Pulmonary artery endothelial cell (primary cell): ENCODE measurements around the gene PPIL6. TPM values are rescaled to one million over a fixed set of nuclear protein-coding genes. Genes with fewer than 3 reads are reported as not detected.
A peak's percentile ranks its signal among the peaks of the same experiment; 100 is the strongest.

ENCODE experiments used
- DNase-seq: peaks from one replicate; pipeline ENCODE4 v3.0.0-alpha.2; 2011; ENCODE audit warnings: low read depth, low spot score
- total RNA-seq: library from RNA; depleted of rRNA; stranded (reverse); fragments of >200 nt; gene quantifications from 2 replicates; pipeline ENCODE4 v1.2.3, GENCODE V29; 2014

Gene PPIL6
- total RNA-seq, 1 donor from 2014 or later = 1.1 TPM

- DNase-seq = no peak
These were observed 76.7 kb downstream of the PPIL6 start for GRCh38 chr6:109363753-109364152.

GRCh38 chr6:109362102-109362884, 78.1 kb downstream of the PPIL6 start:
- no peak for DNase-seq

- no peak for DNase-seq
These were observed 79.6 kb downstream of the PPIL6 start for GRCh38 chr6:109360791-109361190.

- no peak for DNase-seq
These were observed 80.1 kb downstream of the PPIL6 start for GRCh38 chr6:109360281-109360680.

GRCh38 chr6:109359248-109359647, 81.2 kb downstream of the PPIL6 start:
- no peak for DNase-seq

- DNase-seq = no peak
These were observed 82.2 kb downstream of the PPIL6 start for GRCh38 chr6:109358204-109358603.

- no peak for DNase-seq
These were observed 84.2 kb downstream of the PPIL6 start for GRCh38 chr6:109356237-109356636.

- DNase-seq = no peak
These were observed 88.9 kb downstream of the PPIL6 start for GRCh38 chr6:109351231-109352130.

DNA sequence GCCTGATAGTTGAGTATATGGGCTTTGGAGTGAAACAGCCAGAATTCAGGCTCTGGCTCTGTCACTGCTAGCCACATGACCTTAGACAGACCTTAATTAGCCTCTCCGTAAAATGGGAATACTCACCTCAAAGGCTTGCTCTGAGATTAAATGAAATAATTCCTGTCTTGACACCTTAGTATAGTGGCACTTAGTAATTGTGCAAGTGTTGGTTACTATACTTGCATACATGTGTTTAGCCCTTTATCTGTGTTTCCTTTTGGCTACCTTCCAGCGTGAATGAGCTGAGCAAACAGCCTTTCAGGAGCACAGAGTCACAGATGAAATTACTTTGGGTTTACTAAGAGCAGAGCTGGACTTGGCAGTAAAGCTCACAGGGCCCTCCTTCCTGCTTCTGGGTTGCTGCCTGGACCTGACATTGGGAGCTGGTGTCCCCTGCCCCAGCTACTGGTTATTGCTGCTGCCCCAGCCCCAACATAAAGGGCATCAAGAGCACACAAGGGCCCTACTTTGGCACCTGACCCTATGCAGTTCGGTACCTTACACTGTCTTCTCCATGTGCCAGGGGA, 90.9 kb downstream of the PPIL6 start:
- DNase-seq = peak; percentile 24

DNA sequence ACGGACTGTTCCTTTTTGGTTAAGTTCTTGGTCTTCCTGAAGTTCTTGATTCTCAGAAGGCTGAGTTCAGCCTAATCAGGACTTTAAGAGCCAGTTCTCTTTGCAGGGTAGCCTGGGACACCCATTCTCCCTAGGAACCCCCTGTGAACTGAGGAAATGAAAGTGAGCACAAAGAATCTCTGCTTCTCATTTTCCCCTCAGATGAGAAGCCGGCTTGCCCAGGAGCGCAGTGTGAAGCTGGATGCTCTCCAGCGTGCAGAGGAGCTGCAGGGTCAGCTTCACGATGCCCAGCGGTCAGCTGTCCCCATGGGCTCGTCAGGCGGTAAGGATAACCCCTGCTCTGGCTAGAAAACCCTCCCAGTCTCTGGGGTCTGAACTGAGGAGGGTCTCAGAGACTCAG, 92.2 kb downstream of the PPIL6 start:
- no peak for DNase-seq

DNA sequence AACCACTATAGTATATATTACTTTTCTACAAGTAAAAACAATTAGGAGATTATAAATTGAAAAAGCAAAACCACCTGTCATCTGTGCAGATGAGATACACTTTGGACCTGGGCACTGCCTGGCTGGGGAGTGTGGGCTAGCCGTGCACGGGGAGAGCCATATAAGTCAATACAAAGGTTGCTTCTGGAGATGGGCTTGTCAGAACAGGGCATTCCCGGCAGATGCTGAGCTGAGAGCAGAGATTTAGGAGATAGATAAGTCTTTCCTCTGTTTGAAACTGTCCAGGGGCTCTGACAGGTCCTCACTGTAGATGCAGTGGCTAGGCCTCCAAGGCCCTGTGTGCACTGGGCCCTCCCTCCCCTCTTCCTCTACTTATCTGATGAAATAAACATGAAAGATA, 92.6 kb downstream of the PPIL6 start:
- DNase-seq = no peak

DNA sequence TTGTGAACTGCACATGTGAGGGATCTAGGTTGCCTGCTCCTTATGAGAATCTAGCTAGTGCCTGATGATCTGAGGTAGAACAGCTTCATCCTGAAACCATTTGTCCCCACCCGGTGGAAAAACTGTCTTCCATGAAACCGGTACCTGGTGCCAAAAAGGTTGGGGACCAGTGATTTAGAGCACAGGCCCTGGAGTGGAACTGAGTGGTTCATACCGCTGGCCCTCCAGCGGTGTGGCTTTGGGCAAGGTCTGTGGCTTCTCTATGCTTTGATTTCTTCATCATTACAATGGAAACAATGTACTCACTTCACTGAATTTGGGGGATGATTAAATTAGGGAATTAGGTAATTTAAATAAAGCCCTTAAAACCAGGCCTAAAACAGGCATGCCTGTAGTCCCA, 94.4 kb downstream of the PPIL6 start:
- DNase-seq = no peak

- no peak for DNase-seq
These were observed 96.2 kb downstream of the PPIL6 start for GRCh38 chr6:109344226-109344625.

- no peak for DNase-seq
These were observed 96.9 kb downstream of the PPIL6 start for GRCh38 chr6:109343518-109343917.

DNA sequence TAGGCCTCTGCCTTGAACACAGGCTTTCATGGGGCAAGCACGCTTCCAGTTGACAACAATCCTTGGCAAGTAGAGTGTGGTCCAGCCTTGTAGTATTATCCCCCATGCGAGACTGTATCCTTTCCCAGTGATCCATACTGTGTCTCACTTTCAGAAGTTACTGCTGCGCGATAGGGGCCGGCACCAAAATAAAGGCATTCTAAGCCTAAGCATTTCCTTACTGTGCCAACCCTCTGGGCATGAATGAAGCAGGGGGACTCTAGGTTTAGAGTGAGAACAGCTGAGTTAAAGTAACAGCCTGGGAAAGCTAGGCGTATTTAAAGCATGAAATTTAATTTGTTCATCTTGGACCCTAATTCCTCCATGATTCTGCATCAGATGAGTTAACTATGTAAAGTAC, 97.5 kb downstream of the PPIL6 start:
- no peak for DNase-seq

DNA sequence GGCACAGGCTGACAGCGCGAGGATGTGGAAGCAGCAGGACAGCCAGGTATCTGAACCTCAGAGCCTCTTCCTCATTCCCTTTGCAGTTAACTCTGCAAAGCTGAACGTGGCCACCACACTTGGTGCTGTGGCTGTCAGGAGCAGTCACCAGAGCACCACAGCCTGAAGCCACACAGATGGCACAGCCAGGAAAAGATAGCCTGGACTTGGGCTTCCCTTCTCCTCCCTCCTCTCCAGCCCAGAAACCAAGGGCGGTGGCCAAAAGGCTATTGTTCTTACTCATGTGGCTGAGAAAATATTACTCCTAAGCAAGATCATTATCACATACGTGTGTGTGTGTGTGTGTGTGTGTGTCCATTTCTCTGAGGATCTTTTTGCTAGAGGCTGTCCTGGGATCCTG, 97.9 kb downstream of the PPIL6 start:
- no peak for DNase-seq

DNA sequence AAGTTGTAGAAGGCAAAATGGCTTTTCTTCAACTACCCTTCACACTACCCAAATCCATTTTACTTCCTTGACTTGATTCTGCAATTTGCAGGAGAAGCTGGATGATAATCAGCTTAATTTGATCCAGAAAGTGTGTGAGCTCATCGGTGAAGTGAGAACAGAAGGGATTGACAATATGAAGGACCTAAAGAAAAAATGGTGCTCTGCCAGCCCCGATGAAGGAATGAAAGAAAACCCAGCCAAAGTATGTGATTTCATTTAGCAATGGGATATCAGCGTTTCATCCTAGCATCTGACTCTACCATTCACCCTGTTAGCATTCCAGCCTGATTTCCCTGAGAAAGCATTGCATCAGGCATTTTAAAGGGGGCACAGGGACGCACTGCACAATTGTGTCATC, 99.6 kb downstream of the PPIL6 start:
- no peak for DNase-seq

Other genes starting within 250 kb of the PPIL6 start
- gene CD164, start 58.2 kb downstream of the PPIL6 start, total RNA-seq = 122 and 152 TPM in 2 replicates
- gene SMPD2, start 96 bp upstream of the PPIL6 start, total RNA-seq = 10.7 and 14.2 TPM in 2 replicates
- gene MICAL1, start 15.1 kb upstream of the PPIL6 start, total RNA-seq = 28.1 and 38.8 TPM in 2 replicates
- gene ZBTB24, start 42.6 kb upstream of the PPIL6 start, total RNA-seq = 6.8 and 8.3 TPM in 2 replicates